GM19467 (cell line): ENCODE measurements around the gene LRCOL1.

Experiments used
- ATAC-seq: cut with Tn5 transposase; IDR thresholded peaks from one replicate; pipeline ENCODE4 v1.9.1; 2021; ENCODE audit warnings: mild to moderate bottlenecking, moderate library complexity; ENCODE audit not compliant: unreplicated experiment

Gene LRCOL1

GRCh38 chr12:132637811-132638210 is 27.4 kb upstream of the LRCOL1 start:
- ATAC-seq, result no peak

- ATAC-seq, result no peak
These were observed 24.9 kb upstream of the LRCOL1 start for GRCh38 chr12:132635076-132635955.

- ATAC-seq, result no peak
These were observed 24.1 kb upstream of the LRCOL1 start for GRCh38 chr12:132634411-132634990.

- no peak for ATAC-seq
These were observed 23.5 kb upstream of the LRCOL1 start for GRCh38 chr12:132633901-132634300.

GRCh38 chr12:132633398-132633797 is 23.0 kb upstream of the LRCOL1 start:
- ATAC-seq, result no peak

- ATAC-seq, result no peak
These were observed 22.3 kb upstream of the LRCOL1 start for GRCh38 chr12:132632521-132633228.

- ATAC-seq, result no peak
These were observed 21.3 kb upstream of the LRCOL1 start for GRCh38 chr12:132631666-132632065.

GRCh38 chr12:132630672-132631071 is 20.3 kb upstream of the LRCOL1 start:
- no peak for ATAC-seq

GRCh38 chr12:132629330-132629729 is 18.9 kb upstream of the LRCOL1 start:
- no peak for ATAC-seq

- no peak for ATAC-seq
These were observed 15.5 kb upstream of the LRCOL1 start for GRCh38 chr12:132625731-132626430.

- ATAC-seq, result no peak
These were observed 14.7 kb upstream of the LRCOL1 start for GRCh38 chr12:132624910-132625630.

GRCh38 chr12:132624186-132624855 is 13.9 kb upstream of the LRCOL1 start:
- no peak for ATAC-seq

- no peak for ATAC-seq
These were observed 12.9 kb upstream of the LRCOL1 start for GRCh38 chr12:132623072-132623869.

GRCh38 chr12:132622437-132623071 is 12.2 kb upstream of the LRCOL1 start:
- ATAC-seq, result no peak

GRCh38 chr12:132621657-132622435 is 11.5 kb upstream of the LRCOL1 start:
- ATAC-seq, result no peak

- no peak for ATAC-seq
These were observed 10.7 kb upstream of the LRCOL1 start for GRCh38 chr12:132620899-132621656.
